Measurements from ENCODE around the gene CMTR2. TPM values are rescaled to one million over a fixed set of nuclear protein-coding genes. Genes with fewer than 3 reads are reported as not detected.

CMTR2 gene
- total and polyA plus RNA-seq, 2 experiments from 2014 or later: 6.0 to 19.0 TPM

DNA sequence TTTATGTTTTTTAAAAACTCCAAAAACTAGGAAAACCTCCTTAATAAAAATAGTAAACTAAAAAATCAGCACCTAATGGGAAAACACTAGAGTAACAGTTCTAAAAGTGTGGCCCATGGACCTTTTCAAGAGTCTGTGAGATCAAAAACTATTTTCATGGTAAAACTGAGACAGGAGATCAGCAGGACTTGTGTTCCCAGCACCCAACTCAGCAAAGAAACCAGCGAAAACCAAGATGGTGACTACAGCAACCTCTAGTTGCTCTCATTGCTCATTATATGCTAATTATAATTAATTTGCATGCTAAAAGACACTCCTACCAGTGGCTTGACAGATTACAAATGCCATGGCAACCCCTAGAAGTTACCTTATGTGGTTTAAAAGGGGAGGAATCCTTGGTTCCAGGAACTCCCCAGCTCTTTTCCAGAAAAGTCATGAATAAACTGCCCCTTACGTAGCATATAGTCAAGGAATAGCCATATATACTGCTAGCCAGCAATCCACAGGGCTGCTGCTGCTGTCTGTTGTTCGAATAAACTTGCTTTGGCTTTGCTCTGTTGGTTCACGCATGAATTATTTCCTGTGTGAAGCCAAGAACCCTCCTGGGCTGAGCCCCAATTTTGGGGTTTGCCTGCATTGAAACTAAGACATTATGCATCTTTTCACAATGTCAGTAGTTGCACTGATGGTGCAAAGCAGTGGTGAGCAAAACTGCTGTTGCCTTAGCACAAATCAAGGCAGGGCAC is 12.4 kb downstream of the CMTR2 start (continued):
- TF ChIP-seq ZNF331 (CRISPR knock-in tag; IDR thresholded peaks at IDR 0.05; ENCODE audit: low read depth): no peak
- TF ChIP-seq CREB1 (CRISPR knock-in tag; IDR thresholded peaks at IDR 0.05; ENCODE audit: low read depth): no peak
- no peak for TF ChIP-seq NANOG (IDR thresholded peaks at IDR 0.05; ENCODE audit: borderline replicate concordance)
- no peak for TF ChIP-seq POLR2AphosphoS5 (IDR thresholded peaks at IDR 0.05; ENCODE audit: low read depth)
- no peak for TF ChIP-seq ZNF114 (CRISPR knock-in tag; IDR thresholded peaks at IDR 0.05)
- TF ChIP-seq, protein P1, sequence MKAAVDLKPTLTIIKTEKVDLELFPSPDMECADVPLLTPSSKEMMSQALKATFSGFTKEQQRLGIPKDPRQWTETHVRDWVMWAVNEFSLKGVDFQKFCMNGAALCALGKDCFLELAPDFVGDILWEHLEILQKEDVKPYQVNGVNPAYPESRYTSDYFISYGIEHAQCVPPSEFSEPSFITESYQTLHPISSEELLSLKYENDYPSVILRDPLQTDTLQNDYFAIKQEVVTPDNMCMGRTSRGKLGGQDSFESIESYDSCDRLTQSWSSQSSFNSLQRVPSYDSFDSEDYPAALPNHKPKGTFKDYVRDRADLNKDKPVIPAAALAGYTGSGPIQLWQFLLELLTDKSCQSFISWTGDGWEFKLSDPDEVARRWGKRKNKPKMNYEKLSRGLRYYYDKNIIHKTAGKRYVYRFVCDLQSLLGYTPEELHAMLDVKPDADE (IDR thresholded peaks at IDR 0.05): no peak
- TF ChIP-seq, protein P2, sequence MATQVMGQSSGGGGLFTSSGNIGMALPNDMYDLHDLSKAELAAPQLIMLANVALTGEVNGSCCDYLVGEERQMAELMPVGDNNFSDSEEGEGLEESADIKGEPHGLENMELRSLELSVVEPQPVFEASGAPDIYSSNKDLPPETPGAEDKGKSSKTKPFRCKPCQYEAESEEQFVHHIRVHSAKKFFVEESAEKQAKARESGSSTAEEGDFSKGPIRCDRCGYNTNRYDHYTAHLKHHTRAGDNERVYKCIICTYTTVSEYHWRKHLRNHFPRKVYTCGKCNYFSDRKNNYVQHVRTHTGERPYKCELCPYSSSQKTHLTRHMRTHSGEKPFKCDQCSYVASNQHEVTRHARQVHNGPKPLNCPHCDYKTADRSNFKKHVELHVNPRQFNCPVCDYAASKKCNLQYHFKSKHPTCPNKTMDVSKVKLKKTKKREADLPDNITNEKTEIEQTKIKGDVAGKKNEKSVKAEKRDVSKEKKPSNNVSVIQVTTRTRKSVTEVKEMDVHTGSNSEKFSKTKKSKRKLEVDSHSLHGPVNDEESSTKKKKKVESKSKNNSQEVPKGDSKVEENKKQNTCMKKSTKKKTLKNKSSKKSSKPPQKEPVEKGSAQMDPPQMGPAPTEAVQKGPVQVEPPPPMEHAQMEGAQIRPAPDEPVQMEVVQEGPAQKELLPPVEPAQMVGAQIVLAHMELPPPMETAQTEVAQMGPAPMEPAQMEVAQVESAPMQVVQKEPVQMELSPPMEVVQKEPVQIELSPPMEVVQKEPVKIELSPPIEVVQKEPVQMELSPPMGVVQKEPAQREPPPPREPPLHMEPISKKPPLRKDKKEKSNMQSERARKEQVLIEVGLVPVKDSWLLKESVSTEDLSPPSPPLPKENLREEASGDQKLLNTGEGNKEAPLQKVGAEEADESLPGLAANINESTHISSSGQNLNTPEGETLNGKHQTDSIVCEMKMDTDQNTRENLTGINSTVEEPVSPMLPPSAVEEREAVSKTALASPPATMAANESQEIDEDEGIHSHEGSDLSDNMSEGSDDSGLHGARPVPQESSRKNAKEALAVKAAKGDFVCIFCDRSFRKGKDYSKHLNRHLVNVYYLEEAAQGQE (IDR thresholded peaks at IDR 0.05; ENCODE audit: unreplicated experiment): no peak
- TF ChIP-seq JUNB (IDR thresholded peaks at IDR 0.05; ENCODE audit: unreplicated experiment): no peak

DNA sequence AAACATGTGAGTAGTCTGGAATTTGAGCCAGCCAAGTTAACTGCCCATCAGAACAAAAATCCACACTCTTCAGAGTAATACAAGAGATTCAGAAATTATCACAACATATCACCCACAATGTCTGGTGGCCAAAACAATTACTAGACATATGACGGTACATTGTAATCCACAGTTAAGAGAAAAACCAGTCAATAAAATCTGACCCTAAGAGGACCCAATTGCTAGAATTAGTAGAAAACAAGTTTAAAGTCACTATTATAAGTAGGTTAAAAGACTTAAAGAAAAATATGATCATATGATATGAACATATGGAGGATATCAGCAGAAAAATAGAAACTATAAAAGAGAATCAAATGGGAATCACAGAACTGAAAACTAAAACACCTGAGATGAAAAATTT is 15.8 kb downstream of the CMTR2 start:
- H3K4me3 ChIP-seq: no peak overlapping the region
- no peaks in the 10 kb centered on the region for H3K9me2 ChIP-seq (ENCODE audit: insufficient read depth)
- no peaks in the 10 kb centered on the region for H3K79me2 ChIP-seq (replicated peaks; ENCODE audit: insufficient read depth)
- H3F3A ChIP-seq (replicated peaks; ENCODE audit: low read depth): no peaks in the 10 kb centered on the region
- no peak overlapping the region for H3K27ac ChIP-seq (ENCODE audit: low read depth)
- H2AFZ ChIP-seq: no peak overlapping the region
- Mint-ChIP-seq H3K4me1 (no peaks in the 10 kb centered on the region), H3K27ac (no peak overlapping the region), H3K36me3 (ENCODE audit: low read depth) (peaks cover 19% of the 10 kb centered on the region), H3K9me3 (peaks cover 23% of the 10 kb centered on the region), H3K4me3 (no peak overlapping the region), H3K27me3 (ENCODE audit: insufficient read depth, low read depth, poor library complexity) (no peaks in the 10 kb centered on the region)
- H3K27me3 ChIP-seq (ENCODE audit: insufficient read depth): no peaks in the 10 kb centered on the region
- no peak overlapping the region for H3K4me2 ChIP-seq
- ATAC-seq: no peak
- H3K36me3 ChIP-seq (ENCODE audit: insufficient read depth): peaks cover 8% of the 10 kb centered on the region; the same call in 1 of the 2 replicates
- H4K20me1 ChIP-seq (replicated peaks; ENCODE audit: insufficient read depth): no peaks in the 10 kb centered on the region
- DNase-seq (ENCODE audit: low spot score): no peak
- no peaks in the 10 kb centered on the region for H3K4me1 ChIP-seq (ENCODE audit: insufficient read depth)
- TF ChIP-seq STAT1 (IDR thresholded peaks at IDR 0.05; ENCODE audit: unreplicated experiment) (no peak), ZNF331 (CRISPR knock-in tag; IDR thresholded peaks at IDR 0.05; ENCODE audit: low read depth) (no peak), ZNF114 (CRISPR knock-in tag; IDR thresholded peaks at IDR 0.05) (no peak), EZH2 (IDR thresholded peaks at IDR 0.05; ENCODE audit: low read depth, unreplicated experiment) (no peak), POLR2AphosphoS5 (IDR thresholded peaks at IDR 0.05; ENCODE audit: low read depth) (no peak), CREB1 (CRISPR knock-in tag; IDR thresholded peaks at IDR 0.05; ENCODE audit: low read depth) (no peak)
- TF ChIP-seq, protein P2 (IDR thresholded peaks at IDR 0.05; ENCODE audit: unreplicated experiment): no peak
- TF ChIP-seq, protein P1 (IDR thresholded peaks at IDR 0.05): no peak
